HG03432 (cell line): ENCODE results near the gene CLIP2.
"Not testable (repeated sequence)": the region's sequence is repeated elsewhere in the genome, so short reads cannot be mapped to it uniquely, and the experiment has no call there.

Experiments
- ATAC-seq: cut with Tn5 transposase; IDR thresholded peaks from one replicate; pipeline ENCODE4 v1.9.1; 2021; ENCODE audit warnings: mild to moderate bottlenecking, moderate library complexity; ENCODE audit not compliant: unreplicated experiment

Gene CLIP2

DNA sequence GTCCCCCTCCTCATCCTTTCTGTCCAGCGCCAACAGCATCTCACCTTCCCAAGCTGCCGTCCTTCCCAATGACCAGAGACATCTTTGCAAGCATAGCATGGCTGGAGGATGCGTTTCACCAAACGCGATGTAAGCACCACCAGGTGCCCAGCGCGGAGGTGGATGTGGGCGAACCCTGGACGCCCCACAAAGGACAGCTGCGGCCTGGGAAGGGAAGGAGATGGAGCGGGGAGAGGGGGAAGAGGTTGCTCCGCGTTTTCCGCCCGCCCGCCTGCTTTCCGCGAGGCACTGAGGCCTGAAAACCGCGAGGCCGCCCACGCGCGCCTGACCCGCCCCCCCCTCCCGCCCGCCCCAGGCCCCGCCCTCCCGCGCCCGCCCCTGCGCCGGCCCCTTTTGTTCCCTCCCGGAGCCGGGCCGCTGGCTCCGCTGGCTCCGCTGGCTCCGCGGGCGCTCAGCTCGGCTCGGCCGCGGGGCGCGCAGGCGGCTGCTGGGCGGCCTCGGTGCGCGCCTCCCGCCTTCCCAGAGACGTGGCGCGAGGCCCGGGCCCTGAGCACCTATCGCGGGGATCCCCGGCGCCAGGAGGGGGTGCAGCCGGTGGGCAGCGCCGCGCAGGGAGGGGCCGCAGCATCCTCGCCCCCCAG, at the start of gene CLIP2:
CLIP2 (plus strand) TSS at position 390 of the 641 bp plus-strand sequence. CDS start 28,140 bp downstream, outside the sequence.
- peak; percentile 46 for ATAC-seq

GRCh38 chr7:74240482-74240881, 48.7 kb upstream of the CLIP2 start:
- ATAC-seq: no peak

- peak; percentile 14 for ATAC-seq
These were observed 47.1 kb upstream of the CLIP2 start for GRCh38 chr7:74242122-74242443.

DNA sequence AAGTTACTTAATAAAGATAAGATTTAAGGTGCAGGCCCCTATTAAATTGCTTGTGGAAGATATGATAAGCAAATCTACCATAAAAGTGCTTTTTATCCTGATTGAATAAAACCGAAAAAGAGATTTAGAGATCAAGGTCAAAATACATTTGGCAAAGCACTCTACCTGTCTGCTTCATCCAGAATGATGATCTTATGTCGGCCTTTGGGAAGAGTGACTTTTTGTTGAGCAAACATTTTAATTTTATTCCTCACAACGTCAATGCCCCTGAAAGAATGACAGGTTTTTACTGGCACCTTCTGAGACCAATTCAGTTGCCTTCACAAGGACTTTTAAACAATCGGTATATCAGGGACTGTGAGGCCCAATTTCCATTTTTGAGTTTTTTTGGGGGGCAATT, 42.7 kb upstream of the CLIP2 start:
- no peak for ATAC-seq

DNA sequence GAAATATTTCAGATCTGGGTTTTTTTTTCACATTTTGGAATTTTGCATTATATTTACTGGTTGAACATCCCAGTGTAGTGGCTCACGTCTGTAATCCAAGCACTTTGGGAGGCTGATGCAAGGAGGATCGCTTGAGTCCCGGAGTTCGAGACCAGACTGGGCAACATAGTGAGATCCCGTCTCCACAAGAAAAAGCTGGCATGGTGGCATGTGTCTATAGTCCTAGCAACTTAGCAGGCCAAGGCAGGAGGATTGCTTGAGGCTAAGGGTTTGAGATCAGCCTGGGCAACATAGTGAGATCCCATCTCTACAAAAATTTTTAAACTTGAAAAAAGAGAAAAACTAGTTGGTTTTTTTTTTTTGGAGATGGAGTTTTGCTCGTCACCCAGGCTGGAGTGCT, 41.1 kb upstream of the CLIP2 start:
- ATAC-seq: no peak

- not testable (repeated sequence) for ATAC-seq
These were observed 40.1 kb upstream of the CLIP2 start for GRCh38 chr7:74249058-74249457.

DNA sequence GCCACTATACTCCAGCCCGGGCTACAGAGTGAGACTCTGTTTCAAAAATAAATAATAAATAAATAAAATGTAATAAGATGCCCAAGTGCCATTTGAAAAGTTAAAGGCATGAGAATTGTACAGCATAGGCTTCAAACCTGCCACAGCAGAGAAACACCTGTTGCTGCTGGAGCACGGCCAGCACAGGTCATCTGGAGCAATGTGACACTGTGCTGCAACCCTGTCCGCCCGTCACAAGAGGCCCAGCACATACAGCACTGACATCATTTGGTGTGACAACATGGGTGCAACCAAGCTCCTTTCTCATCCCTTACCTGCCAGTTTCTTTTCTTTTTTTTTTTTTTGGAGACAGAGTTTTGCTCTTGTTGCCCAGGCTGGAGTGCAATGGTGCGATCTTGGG, 36.3 kb upstream of the CLIP2 start:
- ATAC-seq: no peak

- ATAC-seq: no peak
These were observed 35.9 kb upstream of the CLIP2 start for GRCh38 chr7:74253331-74253730.

- peak; percentile 3 for ATAC-seq
These were observed 35.4 kb upstream of the CLIP2 start for GRCh38 chr7:74253835-74254128.

GRCh38 chr7:74254129-74254857, 34.9 kb upstream of the CLIP2 start, which contains the start of gene RFC2:
TSS of gene RFC2 (minus strand) at chr7:74254399. CDS start at chr7:74254383, 16 bp downstream.
- ATAC-seq: peak; percentile 92

DNA sequence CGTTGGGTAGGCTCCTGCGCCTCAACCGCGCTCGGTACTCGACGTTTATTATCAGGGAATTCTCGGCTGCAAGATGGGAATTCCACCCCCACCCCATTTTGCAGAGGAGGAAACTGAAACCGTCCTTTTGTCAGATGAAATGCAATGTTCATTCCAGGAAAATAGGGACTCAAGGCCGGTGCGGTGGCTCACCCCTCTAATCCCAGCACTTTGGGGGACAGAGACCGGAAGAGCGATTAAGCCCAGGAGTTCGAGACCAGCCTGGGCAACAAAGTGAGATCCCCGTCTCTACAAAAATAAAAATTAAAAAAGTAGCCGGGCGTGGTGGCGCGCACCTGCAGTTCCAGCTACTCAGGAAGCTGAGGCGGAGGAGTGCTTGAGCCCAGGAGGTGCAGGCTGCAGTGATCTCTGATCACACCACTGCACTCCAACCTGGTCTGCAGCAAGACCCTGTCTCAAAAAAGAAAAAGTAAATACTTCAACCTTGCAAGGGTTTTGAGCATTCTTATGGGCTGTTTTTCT, 34.3 kb upstream of the CLIP2 start:
- no peak for ATAC-seq

- ATAC-seq: not testable (repeated sequence)
These were observed 33.7 kb upstream of the CLIP2 start for GRCh38 chr7:74255461-74255860.

- no peak for ATAC-seq
These were observed 32.5 kb upstream of the CLIP2 start for GRCh38 chr7:74256491-74257408.

DNA sequence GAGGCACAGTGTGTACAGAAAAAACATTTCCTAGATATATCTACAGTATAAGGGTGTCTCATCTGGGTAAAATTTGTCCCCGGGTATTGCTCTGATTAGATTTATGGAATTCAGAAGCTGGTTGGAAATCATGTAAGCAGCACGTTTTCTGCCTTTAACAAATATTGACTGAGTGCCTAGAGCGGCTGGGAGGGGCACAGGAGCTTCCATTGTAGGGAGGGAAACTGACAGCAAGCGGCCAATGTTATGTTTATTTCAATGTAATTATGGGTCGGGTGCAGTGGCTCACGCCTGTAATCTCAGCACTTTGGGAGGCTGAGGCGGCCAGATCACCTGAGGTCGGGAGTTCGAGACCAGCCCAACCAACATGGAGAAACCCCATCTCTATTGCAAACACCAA, 30.6 kb upstream of the CLIP2 start:
- ATAC-seq: no peak

- no peak for ATAC-seq
These were observed 26.4 kb upstream of the CLIP2 start for GRCh38 chr7:74262639-74263398.

DNA sequence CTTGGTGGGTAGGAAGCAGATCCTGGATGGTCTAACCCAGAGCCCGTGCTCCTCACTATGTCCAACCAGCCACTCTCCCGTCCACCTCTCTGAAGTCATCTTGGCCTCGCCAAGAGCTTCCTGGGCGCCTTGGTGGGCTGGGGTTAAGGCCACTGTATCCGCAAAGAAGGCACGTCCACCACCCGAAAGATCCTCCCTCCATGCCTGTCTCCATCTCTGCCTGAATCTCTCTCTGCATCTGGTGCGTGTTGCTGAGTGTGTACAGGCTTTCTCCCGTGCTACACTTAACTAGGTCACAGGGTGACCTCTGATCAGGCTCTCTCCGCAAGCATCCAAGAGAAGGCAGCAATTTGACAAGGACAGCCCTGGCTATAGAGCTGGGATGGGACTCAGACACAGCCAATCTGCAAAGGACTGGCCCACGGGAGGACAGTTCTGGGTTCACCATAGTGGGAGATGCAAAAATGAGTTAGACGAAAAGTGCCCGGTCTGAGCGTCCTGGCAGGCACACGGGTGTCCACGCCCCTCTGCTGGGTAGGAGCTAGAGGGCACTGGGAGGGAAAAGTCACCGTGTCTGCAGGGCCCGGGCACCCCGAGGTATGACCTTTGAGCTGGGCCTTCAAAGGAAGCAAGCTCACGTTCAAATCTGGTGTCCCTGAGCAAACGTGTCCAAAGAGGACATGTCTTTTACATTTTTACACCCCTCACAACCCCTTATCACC, 25.6 kb upstream of the CLIP2 start:
- no peak for ATAC-seq

GRCh38 chr7:74266191-74266963, 22.8 kb upstream of the CLIP2 start:
- ATAC-seq: no peak

DNA sequence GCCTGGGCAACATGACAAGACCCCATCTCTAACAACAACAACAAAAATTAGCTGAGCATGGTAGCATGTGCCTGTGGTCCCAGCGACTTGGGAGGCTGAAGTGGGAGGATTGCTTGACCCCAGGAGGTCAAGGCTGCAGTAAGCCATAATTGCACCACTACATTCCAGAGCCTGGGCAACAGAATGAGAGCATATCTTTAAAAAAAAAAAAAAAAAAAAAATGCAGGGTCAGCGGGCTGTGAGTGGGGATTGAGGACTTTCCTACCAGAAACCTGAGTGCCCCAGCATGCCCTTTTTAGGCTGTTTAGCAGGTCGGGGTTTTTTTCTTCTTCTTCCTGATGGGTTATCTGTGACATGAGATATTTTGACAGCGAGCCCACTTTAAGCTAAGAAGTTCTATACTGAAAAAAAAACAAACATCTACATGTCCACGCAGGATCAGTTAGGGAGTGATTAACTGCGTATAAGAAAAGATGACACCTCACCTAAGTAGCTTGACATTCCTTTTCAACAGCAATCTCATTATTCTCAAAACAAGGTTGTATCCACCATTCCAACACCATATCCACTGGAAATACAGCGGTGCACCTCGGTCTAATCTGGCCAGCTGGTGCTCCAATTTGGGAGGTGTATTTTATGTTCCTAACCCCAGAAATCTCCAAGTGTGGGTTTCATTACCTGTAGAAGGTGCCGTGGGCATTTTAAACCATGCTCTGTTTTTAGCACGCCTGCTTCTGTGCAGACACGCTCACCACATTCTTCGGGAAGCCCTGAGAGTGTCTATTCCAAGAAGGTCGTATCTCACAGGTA, 21.2 kb upstream of the CLIP2 start:
- ATAC-seq: no peak
